GM13976 (cell line): Measurements from ENCODE around the gene RUNX2.

ENCODE experiments used
- DNase-seq: peaks from one replicate; pipeline ENCODE4 v3.0.0; 2012; ENCODE audit warnings: low spot score
- CTCF ChIP-seq: IDR thresholded peaks from 2 replicates; pipeline ENCODE4 v1.5.1; 2012; ENCODE audit warnings: borderline replicate concordance, mild to moderate bottlenecking; ENCODE audit not compliant: insufficient read depth; ENCODE audit errors: extremely low read depth, missing control alignments, control extremely low read depth
- in situ Hi-C: fragments of 300-500 bp; cut with MboI; formaldehyde crosslinking; loops from one replicate; pipeline ENCODE4 v1.12.0; 2022; ENCODE audit warnings: low sequenced_read_pairs, mixed read lengths, inconsistent platforms; ENCODE audit not compliant: unreplicated experiment

RUNX2 gene

GRCh38 chr6:45439861-45440388 lies 111.8 kb downstream of the RUNX2 start:
- DNase-seq, result no peak
- in situ Hi-C loops, result loop anchor here (25.0 kb wide), 1 partner anchor 272 kb away; no protein-coding TSS in a partner anchor
- TF ChIP-seq CTCF, result no peak

GRCh38 chr6:45441851-45442453 lies 113.8 kb downstream of the RUNX2 start:
- no peak for DNase-seq
- in situ Hi-C loops, result loop anchor here (25.0 kb wide), 1 partner anchor 270 kb away; no protein-coding TSS in a partner anchor
- no peak for TF ChIP-seq CTCF

- no peak for TF ChIP-seq CTCF
- DNase-seq, result no peak
- in situ Hi-C loops, result loop anchor here (25.0 kb wide), 1 partner anchor 270 kb away; no protein-coding TSS in a partner anchor
These were observed 114.6 kb downstream of the RUNX2 start for GRCh38 chr6:45442716-45443115.

GRCh38 chr6:45445364-45445748 lies 117.2 kb downstream of the RUNX2 start:
- no peak for TF ChIP-seq CTCF
- no peak for DNase-seq
- in situ Hi-C loops, result loop anchor here (25.0 kb wide), 1 partner anchor 267 kb away; no protein-coding TSS in a partner anchor

GRCh38 chr6:45445749-45446549 lies 117.8 kb downstream of the RUNX2 start:
- in situ Hi-C loops, result loop anchor here (25.0 kb wide), 1 partner anchor 266 kb away; no protein-coding TSS in a partner anchor
- DNase-seq, result no peak
- no peak for TF ChIP-seq CTCF

- DNase-seq, result no peak
- TF ChIP-seq CTCF, result no peak
- in situ Hi-C loops, result loop anchor here (25.0 kb wide), 1 partner anchor 265 kb away; no protein-coding TSS in a partner anchor
These were observed 118.9 kb downstream of the RUNX2 start for GRCh38 chr6:45447005-45447404.
